PC-9 (cell line): ENCODE results near the gene PALD1. TPM values are rescaled to one million over a fixed set of nuclear protein-coding genes. Genes with fewer than 3 reads are reported as not detected.

Experiments used
- BruUV-seq: library from RNA; stranded (reverse); fragments of 400-500 nt; replicated peaks from 2 replicates; lab custom pipeline; 2021; lab: Mats Ljungman, UMichigan
- CTCF ChIA-PET: fragments of 300-600 bp; sonication (Branson Sonifier 250); formaldehyde crosslinking; loops from one replicate; lab custom pipeline; 2022; ENCODE audit warnings: antibody characterized with exemption; lab: Charles Lee
- POLR2A ChIA-PET: fragments of 300-600 bp; sonication (Branson Sonifier 250); formaldehyde crosslinking; loops from one replicate; lab custom pipeline; 2022; ENCODE audit warnings: antibody characterized with exemption; ENCODE audit not compliant: unreplicated experiment; lab: Charles Lee
- DNase-seq, 2 experiments: peaks; one replicate each; pipeline versions ENCODE4 v3.0.0 to v3.0.0-alpha.2; 2015 to 2022; ENCODE audit warnings: mixed read lengths in 1 of 2
- H2AFZ ChIP-seq: fragments of 200-600 bp; sonication (generic); 2 replicates; pipeline ENCODE4 v1.8.1; 2017; ENCODE audit warnings: antibody characterized with exemption
- H3F3A ChIP-seq: fragments of 200-600 bp; sonication (generic); 2 replicates; pipeline ENCODE4 v1.8.1; 2017; ENCODE audit warnings: antibody characterized with exemption, mild to moderate bottlenecking, low read depth; ENCODE audit not compliant: insufficient read depth
- H3K27ac ChIP-seq: fragments of 200-600 bp; sonication (generic); 2 replicates; pipeline ENCODE4 v1.6.1; 2016; ENCODE audit warnings: mixed run types
- H3K27me3 ChIP-seq: fragments of 200-600 bp; sonication (generic); 2 replicates; pipeline ENCODE4 v1.6.1; 2016; ENCODE audit warnings: low read depth, mixed run types; ENCODE audit not compliant: insufficient read depth
- H3K36me3 ChIP-seq: fragments of 200-600 bp; sonication (generic); 2 replicates; pipeline ENCODE4 v1.6.1; 2016; ENCODE audit warnings: low read depth, mixed run types
- H3K4me1 ChIP-seq: fragments of 200-600 bp; sonication (generic); replicated peaks from 2 replicates; pipeline ENCODE4 v1.6.1; 2016; ENCODE audit warnings: mixed run types; ENCODE audit not compliant: insufficient read depth
- H3K4me2 ChIP-seq: fragments of 200-600 bp; sonication (generic); 2 replicates; pipeline ENCODE4 v1.6.1; 2017; ENCODE audit warnings: mixed run types
- H3K4me3 ChIP-seq: fragments of 200-600 bp; sonication (generic); 2 replicates; pipeline ENCODE4 v1.6.1; 2016; ENCODE audit warnings: mixed run types
- H3K79me2 ChIP-seq: fragments of 200-600 bp; sonication (generic); 2 replicates; pipeline ENCODE4 v1.6.1; 2017; ENCODE audit warnings: low read depth, mixed run types
- H3K9me2 ChIP-seq: fragments of 200-600 bp; sonication (generic); 2 replicates; pipeline ENCODE4 v1.8.1; 2017; ENCODE audit warnings: mild to moderate bottlenecking; ENCODE audit not compliant: insufficient read depth
- H3K9me3 ChIP-seq: fragments of 200-600 bp; sonication (generic); 2 replicates; pipeline ENCODE4 v1.8.1; 2016; ENCODE audit warnings: low read depth; ENCODE audit not compliant: insufficient read depth
- H4K20me1 ChIP-seq: fragments of 200-600 bp; sonication (generic); 2 replicates; pipeline ENCODE4 v1.8.1; 2017; ENCODE audit not compliant: insufficient read depth
- EZH2 ChIP-seq: fragments of 200-600 bp; sonication (generic); IDR thresholded peaks from 2 replicates; pipeline ENCODE4 v1.8.0; 2017; ENCODE audit warnings: antibody characterized with exemption, low read depth
- intact Hi-C: fragments of 100-400 bp; cut with micrococcal nuclease; formaldehyde crosslinking; loops from one replicate; pipeline ENCODE4 v1.10.0; 2022; ENCODE audit not compliant: unreplicated experiment
- total RNA-seq: library from RNA; stranded (reverse); gene quantifications from 2 replicates; pipeline ENCODE4 v1.2.3, GENCODE V29; 2021
- TF ChIP-seq, protein P1 (sequence below): fragments of 200-600 bp; sonication (generic); conservative IDR thresholded peaks from 2 replicates; pipeline ENCODE4 v1.6.1; 2017; ENCODE audit warnings: mixed run types, antibody characterized with exemption, mild to moderate bottlenecking, moderate library complexity

PALD1 gene
- total RNA-seq, 1 experiment from 2014 or later: 5.2 TPM

DNA sequence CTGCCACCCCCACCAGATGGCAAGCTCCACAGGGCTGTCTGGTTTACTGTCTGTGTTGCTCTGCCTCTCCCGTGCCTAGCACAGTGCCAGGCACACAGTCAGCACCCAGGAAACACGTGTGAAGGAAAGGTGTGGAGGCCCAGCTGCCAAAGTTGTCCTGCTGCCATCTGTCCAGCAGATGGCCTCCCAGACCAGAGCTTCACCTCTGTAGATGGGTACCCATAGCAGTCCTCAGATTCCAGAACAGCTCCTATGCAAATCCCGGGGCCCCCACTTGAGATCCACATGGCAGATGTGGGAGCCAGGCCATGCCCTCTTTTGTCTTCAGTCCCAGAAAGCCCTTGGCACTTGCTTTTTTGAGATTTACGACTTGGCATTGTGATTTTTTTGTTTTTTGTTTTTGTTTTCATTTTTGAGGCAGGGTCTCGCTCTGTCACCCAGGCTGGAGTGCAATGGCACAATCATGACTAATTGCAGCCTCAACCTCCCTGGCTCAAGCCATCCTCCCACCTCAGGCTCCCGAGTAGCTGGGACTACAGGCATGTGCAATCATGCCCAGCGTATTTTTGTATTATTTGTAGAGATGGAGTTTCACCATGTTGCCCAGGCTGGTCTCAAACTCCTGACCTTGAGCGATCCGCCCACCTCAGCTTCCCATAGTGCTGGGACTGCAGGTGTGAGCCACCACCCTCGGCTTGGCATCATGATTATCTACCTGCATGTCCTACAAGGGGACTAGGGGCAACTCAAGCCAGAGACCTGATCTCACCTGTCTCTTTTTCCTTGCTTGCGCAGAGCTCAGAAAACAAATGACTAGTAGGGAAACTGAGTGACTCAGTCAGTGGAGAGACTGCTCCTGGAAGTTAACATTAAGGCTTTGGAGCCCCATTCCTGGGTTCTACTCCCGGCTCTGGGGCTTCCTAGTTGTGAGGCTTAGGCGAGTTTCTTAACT is 16.9 kb upstream of the PALD1 start:
- H3K36me3 ChIP-seq: no peaks in the 10 kb centered on the region
- no peaks in the 10 kb centered on the region for H3K79me2 ChIP-seq
- peak in 1 of 2 experiments; percentile 64 for DNase-seq
- no peak for TF ChIP-seq EZH2
- TF ChIP-seq, protein P1, sequence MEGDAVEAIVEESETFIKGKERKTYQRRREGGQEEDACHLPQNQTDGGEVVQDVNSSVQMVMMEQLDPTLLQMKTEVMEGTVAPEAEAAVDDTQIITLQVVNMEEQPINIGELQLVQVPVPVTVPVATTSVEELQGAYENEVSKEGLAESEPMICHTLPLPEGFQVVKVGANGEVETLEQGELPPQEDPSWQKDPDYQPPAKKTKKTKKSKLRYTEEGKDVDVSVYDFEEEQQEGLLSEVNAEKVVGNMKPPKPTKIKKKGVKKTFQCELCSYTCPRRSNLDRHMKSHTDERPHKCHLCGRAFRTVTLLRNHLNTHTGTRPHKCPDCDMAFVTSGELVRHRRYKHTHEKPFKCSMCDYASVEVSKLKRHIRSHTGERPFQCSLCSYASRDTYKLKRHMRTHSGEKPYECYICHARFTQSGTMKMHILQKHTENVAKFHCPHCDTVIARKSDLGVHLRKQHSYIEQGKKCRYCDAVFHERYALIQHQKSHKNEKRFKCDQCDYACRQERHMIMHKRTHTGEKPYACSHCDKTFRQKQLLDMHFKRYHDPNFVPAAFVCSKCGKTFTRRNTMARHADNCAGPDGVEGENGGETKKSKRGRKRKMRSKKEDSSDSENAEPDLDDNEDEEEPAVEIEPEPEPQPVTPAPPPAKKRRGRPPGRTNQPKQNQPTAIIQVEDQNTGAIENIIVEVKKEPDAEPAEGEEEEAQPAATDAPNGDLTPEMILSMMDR: peak; percentile 95
- H4K20me1 ChIP-seq: no peaks in the 10 kb centered on the region
- no peaks in the 10 kb centered on the region for H3K9me3 ChIP-seq
- peaks cover 20% of the 10 kb centered on the region for H3K27me3 ChIP-seq
- peaks cover 6% of the 10 kb centered on the region for H3F3A ChIP-seq
- H3K9me2 ChIP-seq: no peaks in the 10 kb centered on the region
- H3K4me2 ChIP-seq: no peak overlapping the region
- CTCF ChIA-PET: interaction anchor here (0.6 to 1.2 kb wide), 10 partner anchors 15 to 757 kb away, joined by 3 to 5 read pairs (median 4); no protein-coding TSS in a partner anchor
- H3K4me3 ChIP-seq: no peak overlapping the region
- H3K4me1 ChIP-seq: peaks cover 14% of the 10 kb centered on the region; the same call in 1 of the 2 replicates
- POLR2A ChIA-PET: interaction anchor here (0.6 kb wide), 1 partner anchor 228 kb away, joined by 4 read pairs; no protein-coding TSS in a partner anchor
- intact Hi-C loops: loop anchor here (1.0 to 5.0 kb wide), 5 partner anchors 76 to 826 kb away; partner anchors contain the start of gene SGPL1
- H2AFZ ChIP-seq: no peak overlapping the region
- BruUV-seq: no TSS peak
- H3K27ac ChIP-seq: no peak overlapping the region

DNA sequence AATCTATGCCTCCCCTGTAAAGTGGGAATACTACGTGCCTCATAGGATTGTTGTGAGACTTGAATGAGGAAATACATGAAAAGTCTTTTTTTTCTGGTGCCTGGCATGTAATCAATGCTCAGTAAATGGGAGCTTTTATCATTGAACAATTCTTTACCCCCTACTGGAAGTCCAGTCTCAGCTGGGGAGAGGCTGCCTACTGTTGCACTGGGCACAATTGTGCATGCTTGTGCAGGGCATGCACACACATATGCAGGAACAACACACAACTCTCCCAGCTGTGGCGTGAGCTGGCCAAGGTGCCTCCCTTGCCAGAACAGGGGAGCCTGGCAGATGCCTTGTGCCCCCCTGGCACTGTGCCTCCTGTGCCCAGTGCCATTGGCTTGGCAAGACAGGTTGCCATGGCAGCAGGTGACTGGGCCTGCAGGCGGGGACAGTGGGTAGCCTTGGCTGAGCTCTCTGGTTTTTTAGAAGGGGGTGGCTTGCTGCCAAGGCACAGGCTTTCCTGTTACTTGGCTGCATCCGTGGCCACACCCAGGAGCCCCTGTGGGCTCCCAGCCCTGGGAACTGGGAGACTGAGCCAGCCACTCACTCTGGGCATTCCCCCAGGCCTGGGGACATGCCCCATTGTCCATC is 16.1 kb upstream of the PALD1 start:
- POLR2A ChIA-PET: no interaction called here

More for the DNA sequence above, 16.1 kb upstream of the PALD1 start:
- Histone ChIP-seq H2AFZ (no peak overlapping the region), H3K27me3 (peaks cover 21% of the 10 kb centered on the region), H3K4me3 (no peak overlapping the region), H3K36me3 (no peaks in the 10 kb centered on the region), H3K9me3 (no peaks in the 10 kb centered on the region), H3K9me2 (no peaks in the 10 kb centered on the region), H3K27ac (no peak overlapping the region), H3F3A (peaks cover 6% of the 10 kb centered on the region), H4K20me1 (no peaks in the 10 kb centered on the region), H3K79me2 (no peaks in the 10 kb centered on the region), H3K4me1 (peaks cover 14% of the 10 kb centered on the region; the same call in 1 of the 2 replicates), H3K4me2 (no peak overlapping the region)
- no TSS peak for BruUV-seq
- DNase-seq: peak; percentile 53 to 77
- TF ChIP-seq, protein P1: no peak
- TF ChIP-seq EZH2: no peak
- CTCF ChIA-PET: interaction anchor here (0.5 to 1.2 kb wide), 6 partner anchors 14 to 756 kb away, joined by 3 to 13 read pairs (median 4); no protein-coding TSS in a partner anchor
- intact Hi-C loops: loop anchor here (5.0 kb wide), 2 partner anchors 355 to 825 kb away; partner anchors contain the start of gene SGPL1
